ENCODE results near the gene MYH10.
A peak's percentile ranks its signal among the peaks of the same experiment; 100 is the strongest.

Gene MYH10

GRCh38 chr17:8602679-8603078 lies 27.8 kb downstream of the MYH10 start:
- no peak for DNase-seq

DNA sequence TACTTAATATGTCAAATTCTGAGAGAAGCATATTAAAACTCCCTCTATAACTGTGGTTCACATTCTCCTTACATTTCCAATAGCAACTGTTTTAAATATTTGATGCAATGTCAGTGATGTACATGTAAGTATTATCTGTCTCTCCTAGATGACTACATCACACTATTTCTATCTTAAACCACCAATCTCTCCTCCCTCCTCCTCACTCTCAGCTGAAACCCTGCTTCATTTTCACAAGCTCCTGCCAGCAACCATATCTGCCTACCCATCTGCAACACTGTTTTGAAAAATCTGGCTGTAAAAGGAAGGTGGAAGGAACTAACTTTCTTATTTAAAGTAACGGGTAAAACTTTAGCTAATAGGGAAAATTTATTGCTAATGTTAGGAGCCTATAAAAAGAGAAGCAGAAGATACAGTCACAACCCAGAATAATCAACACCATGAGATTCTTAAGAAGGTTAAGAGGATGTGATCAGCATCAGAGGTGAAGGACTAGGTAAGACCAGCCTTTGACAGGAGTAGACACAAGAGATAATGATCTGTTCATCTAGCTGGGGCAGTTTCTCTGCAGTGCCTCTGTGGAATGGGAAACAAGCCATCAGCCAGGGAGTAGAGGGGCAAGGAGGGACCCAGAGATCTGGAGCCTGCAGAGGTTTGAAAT lies 31.0 kb downstream of the MYH10 start:
- no peak for DNase-seq

- peak; percentile 30 for DNase-seq
These were observed 31.6 kb downstream of the MYH10 start for GRCh38 chr17:8598913-8599312.

DNA sequence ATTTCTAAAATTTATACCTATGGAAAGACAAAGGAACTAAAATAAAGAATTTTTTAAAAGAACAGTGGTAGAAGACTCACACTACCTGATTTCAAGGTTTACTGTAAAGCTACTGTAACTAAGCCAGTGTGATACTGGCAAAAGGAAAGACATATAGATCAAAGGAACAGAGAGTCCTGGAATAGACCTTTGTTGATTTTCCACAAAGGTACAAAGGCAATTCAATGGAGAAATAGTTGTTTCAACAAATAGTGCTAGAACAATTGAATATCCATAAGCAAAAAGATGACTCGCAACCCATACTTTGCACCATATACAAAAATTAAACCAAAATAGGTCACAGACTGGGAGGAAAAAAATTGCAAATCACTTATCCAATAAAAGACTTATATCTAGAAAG lies 36.7 kb downstream of the MYH10 start:
- no peak for DNase-seq

DNA sequence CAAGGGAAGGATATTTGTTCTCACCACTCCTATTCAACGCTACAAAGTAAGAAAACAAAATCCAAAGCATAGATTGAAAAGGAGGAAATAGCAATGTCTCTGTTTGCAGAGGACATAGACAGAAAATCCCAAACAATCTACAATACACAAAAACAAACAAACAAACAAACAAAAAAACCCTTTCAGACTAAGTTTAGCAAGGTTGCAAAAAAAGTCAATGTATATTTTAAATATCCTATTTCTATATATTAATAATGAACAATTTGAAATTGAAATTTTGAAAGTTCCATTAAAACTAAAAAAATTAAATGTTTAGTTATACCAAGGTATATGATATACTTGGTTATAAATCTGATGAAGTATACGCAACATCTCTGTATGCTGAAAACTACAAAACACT lies 37.2 kb downstream of the MYH10 start:
- no peak for DNase-seq

DNA sequence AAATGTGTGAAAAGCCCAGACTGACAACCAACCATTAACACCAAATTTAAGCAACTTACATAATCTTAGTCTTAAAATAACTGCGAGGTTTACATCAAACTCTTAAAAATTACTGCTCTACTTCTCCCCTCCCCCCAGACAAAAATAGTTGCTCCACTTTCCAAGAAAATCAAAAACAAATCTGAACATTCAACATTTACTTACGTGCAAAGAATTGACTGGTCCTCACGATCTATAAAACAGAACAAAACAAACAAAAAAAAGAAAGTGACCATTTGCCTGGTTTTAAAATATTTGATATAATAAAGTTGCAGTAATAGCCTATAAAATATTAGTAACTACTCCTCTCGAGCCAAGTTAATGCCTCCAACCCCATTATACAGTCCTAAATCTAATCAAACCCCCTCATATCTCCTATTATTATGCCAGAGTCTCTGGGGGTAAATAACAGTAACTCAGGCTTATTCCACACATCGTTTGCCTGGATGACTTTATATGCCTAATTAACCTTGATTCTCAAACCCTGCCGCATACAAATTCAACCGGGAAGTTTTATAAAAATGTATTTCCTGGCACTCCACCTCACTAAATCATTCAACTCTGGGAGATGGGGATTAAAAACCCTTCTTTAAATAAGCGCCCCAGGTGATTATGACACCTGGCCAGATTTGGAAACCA lies 41.5 kb downstream of the MYH10 start:
- no peak for DNase-seq

DNA sequence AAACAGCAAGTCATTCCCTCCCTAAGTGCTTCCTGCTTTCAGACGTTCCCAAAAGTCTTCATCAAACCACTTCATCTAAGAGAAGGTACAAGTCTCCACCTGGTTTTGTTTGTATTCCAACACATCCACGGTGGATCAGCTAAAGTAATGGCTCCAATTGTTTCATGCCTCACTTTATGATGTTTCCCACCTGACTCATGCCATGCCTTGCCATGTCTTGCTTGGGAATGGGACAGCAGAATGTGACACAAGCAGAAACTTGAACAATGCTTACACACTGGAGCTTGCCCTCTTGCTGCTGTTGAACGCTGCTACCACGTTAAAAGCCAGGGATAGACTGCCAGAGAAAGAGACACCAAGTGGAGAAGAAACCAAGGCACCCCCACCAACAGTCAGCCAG lies 43.8 kb downstream of the MYH10 start:
- no peak for DNase-seq

- DNase-seq: no peak
These were observed 44.6 kb downstream of the MYH10 start for GRCh38 chr17:8585911-8586310.

DNA sequence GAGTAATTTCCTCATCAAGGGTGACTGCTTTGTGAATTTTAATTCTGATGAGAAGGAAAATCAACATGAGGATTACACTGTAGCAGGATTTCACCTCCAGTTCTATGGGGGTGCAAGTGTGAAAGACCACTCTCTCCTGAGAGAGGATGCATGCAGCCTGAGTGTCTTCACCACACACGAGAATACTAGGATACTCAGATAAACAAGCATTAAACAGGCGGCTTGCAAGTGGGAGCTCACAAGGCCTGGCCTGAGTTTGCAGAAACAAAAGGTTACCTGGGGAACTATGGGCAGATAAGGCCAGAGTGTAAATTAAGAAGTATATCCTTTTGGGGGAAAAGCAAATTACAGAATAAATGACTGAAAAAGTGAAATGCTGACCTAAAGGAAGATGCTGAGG lies 46.6 kb downstream of the MYH10 start:
- no peak for DNase-seq

- DNase-seq: peak; percentile 12
These were observed 49.4 kb downstream of the MYH10 start for GRCh38 chr17:8580952-8581658.

DNA sequence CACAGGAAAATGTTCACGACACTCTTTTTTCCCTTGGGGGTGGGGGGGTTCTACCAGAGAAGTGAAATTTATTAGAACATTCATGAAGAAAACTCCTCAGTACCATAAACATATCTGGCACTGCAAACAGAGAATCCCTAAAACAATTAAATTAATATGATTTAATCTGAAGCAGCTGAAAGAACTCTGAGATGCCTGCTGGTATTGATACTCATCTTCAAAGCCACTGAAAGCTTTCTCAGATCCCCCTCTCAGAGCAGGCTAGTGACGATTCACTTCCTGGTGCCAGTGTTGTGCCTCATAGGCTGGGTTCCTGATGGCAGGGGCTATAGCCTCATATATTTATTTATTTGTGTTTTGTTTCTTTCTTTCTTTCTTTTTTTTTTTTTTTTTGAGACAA lies 52.7 kb downstream of the MYH10 start:
- DNase-seq: no peak

DNA sequence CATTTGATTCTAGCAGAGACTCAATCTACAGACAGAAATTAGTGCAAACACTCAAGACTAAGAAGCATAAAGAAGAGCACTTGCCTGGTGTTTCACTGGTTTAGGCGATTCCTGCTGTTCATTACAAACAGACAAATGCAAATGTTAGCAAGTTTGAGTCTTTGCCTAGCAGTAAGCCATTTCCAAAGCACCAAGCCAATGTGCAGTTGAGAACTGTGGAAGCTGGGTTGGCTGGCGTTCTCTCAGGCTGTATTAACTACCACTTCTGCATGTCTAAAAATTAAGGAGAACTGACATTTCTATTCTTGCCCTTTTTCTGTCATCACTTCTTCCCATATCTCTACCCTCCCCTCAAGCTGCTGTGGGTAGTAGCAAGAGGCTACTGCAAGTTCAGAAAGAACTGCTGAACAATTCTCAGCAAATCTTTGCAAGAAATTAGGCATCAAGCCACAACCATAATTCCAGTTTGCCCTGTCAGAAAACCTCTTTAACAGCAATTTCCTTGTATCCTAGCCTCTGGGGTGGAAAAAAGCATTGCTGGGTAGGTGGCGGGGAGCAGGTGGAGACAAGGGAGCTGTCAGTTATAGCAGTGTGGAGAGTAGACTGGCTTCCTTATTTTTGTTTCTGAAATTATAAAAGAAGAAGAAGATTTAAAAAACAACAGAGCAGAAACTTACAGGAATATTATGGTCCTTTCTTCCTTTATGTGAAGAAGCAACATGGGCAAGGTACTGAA lies 53.8 kb downstream of the MYH10 start:
- DNase-seq: no peak

DNA sequence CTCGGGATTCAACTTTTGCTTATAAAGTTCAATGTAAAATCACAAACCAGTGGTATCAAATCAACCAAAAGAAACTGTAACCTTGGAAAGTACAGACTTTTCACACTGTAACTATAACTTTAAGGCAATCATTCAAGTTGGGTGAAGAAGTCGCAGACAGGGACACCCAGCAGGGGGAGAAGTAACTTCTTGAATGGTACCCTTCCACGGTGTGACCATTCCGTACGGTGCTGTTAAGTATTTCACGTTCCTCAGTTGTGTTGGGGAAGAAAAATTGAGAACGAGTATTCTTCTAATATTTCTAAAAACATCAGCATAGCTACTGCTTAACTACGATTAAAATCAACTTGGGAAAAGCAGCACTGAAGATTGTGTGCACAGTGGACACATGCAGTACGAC lies 55.8 kb downstream of the MYH10 start:
- no peak for DNase-seq

- no peak for DNase-seq
These were observed 57.8 kb downstream of the MYH10 start for GRCh38 chr17:8572764-8573163.

DNA sequence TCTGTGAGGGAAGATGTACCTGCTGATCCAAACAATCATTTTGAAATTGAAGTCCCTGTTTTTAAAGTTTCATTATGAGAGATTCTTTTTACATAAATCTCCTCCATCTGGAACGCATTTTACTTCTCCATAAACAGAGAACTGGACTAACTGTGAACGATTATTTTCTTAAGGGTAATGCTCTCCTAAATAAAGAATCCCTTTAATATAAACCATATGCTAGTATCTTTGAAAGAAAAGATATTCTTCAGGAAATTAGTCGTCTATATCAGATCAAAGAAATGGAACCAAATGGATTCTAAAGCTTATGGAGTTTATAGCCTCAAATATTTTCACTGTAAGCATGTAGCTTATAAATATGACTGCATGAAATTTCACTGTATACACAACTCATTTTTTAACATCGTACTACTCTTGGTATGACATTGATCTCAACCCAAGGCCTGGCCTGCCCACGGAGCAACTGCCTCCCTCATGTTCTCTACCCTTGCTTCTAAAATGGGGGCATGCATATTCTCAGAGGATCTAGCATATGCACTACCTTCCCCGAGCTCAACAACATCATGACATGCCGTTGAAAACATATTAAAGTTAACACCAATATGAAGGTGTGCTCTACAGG lies 66.4 kb downstream of the MYH10 start:
- DNase-seq: no peak

GRCh38 chr17:8563024-8563776 lies 67.3 kb downstream of the MYH10 start:
- DNase-seq: no peak

DNA sequence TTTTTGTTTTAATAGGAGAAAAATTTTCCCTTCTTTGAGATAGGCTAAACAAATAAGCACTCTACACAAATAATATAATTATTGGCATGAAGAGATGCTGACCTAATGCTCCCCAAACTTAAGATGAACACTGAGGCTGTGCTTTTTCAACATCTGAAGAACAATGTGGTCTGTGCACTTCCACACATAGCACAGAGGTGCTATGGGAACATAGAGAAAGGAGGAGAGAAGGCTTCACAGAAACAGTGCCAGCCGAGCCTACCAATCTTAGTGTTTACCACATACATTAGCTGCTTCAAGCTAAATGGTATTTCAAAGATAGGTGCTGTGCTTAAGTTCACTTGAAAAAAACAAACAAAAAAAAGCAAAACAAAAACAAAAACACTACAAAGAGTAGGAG lies 72.4 kb downstream of the MYH10 start:
- DNase-seq: no peak

DNA sequence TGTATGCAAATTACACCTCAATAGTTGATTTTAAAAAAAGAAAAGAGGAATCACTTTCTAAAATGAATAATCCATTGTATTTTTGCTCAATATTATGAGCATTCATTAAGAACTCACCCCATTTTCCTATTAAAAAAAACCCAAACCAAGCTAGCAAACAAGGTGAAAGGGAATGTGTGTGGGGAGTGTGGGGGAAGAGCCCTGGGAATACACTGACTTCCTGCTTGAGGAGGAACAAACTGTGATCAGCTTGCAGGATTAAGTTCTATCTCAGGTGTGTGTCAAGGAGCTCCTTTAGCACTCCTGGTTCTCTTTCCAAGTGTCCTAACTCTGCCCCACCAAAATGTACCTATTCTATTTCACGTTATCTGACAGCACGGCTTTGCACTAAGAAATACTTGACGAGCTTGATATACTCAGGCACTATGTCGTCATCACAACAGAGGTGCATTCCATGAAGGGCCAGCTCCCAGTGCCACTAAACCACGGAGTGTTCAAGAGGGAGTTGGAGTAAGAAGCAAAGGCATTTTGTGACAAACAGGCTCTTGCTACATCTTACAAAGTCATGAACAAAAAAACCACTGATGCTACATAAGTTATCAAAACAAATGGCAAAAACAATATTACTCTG lies 73.2 kb downstream of the MYH10 start:
- DNase-seq: no peak

DNA sequence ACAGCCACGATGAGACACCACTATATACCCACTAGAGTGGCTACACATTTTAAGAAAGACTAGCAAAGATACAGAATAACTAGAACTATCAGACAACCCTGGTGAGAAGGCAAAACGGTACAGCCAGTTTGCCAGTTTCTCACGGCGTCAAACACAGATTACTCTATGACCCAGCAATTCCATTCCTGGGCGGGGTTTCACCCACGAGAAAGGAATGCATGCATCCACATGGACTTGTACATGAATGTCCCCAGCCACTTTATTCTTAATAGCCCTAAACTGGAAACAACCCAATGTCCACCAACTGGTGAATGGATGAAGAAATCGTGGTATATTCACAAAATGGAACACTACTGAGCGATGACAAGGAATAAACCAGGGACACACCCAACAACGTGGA lies 74.5 kb downstream of the MYH10 start:
- DNase-seq: no peak

DNA sequence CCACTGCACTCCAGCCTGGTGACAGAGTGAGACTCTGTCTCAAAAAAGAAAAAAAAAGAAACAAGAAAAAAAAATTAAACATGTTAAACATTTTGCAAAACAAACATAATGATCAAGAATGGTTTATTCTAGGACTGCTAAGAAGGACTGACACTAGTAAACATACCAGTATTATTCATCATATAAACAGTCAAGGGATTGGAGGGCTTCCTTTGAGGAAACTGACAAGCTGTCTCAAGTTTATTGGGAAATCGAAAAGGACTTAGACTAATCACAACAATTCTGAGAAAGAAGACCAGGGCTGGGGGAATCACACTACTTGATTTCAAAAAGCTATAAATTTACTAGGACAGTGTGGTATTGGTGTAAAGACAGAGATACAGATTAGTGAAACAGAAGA lies 75.5 kb downstream of the MYH10 start:
- DNase-seq: no peak

DNA sequence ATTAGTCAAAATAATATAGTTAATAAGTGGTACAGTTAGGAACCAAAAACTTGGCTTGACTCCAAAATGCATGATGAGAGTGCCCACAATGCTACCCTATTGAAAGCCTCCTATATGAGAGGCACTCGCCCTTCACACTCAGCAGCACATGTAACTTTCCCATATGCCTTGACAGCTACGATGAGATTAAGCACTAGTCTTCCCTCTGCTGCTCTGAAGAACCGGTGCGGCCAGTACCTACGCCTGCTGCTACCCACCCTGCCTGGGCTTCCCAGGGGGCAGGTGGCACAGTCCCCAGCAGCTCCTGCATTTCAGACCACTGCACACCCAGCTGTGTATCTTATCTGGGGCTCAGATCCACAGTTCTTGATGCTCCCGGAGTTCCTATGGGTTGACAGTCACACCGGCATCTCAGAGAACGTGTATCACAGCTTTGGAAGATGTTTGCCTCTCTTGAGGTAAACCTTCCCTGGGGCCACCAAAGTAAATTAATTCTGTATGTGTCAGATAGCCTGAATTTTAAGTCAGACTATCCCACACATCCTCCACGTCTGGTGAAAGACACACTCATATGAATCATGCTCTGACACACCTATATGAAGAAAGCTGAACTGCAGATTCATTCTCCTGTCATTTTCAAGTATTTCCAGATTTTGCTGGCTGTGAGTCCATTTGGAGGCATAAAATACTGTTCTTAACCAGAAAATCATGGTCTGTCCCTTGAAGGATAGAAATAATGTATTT lies 77.8 kb downstream of the MYH10 start:
- DNase-seq: no peak

Data from activated CD4-positive, alpha-beta T cell treated with anti-CD3 and anti-CD28 coated beads for 48 hours (primary cell).